HepG2 (cell line): ENCODE results near the gene PCNA. TPM values are rescaled to one million over a fixed set of nuclear protein-coding genes. Genes with fewer than 3 reads are reported as not detected.

Experiments
- EHMT2 ChIP-seq: fragments of 200-600 bp; sonication (generic); IDR thresholded peaks from 2 replicates; pipeline ENCODE4 v1.7.0; 2017; ENCODE audit warnings: antibody characterized with exemption, low read depth, low read length, borderline replicate concordance
- HNRNPH1 ChIP-seq: fragments of 200-400 bp; formaldehyde crosslinking; optimal IDR thresholded peaks from 2 replicates; pipeline ENCODE3; 2017; ENCODE audit warnings: mild to moderate bottlenecking, low read depth, low read length
- ISL2 ChIP-seq: sonication (generic); formaldehyde crosslinking; IDR thresholded peaks from 2 replicates; pipeline ENCODE4 v1.5.0; 2020; ENCODE audit warnings: missing genetic modification reagents
- MAF1 ChIP-seq: sonication (generic); formaldehyde crosslinking; IDR thresholded peaks from 2 replicates; pipeline ENCODE4 v1.5.0; 2020; ENCODE audit warnings: missing genetic modification reagents, borderline replicate concordance
- RARG ChIP-seq: sonication (generic); formaldehyde crosslinking; IDR thresholded peaks from 2 replicates; pipeline ENCODE4 v1.4.0; 2020; ENCODE audit warnings: low read depth, mild to moderate bottlenecking, missing genetic modification reagents
- REXO4 ChIP-seq: sonication (generic); formaldehyde crosslinking; IDR thresholded peaks from 2 replicates; pipeline ENCODE4 v1.8.0; 2022; ENCODE audit warnings: missing genetic modification reagents, mild to moderate bottlenecking, borderline replicate concordance
- SNAI1 ChIP-seq: sonication (generic); formaldehyde crosslinking; IDR thresholded peaks from 2 replicates; pipeline ENCODE4 v1.5.0; 2020; ENCODE audit warnings: mild to moderate bottlenecking, missing genetic modification reagents, borderline replicate concordance
- ZNF256 ChIP-seq: sonication (generic); formaldehyde crosslinking; conservative IDR thresholded peaks from 2 replicates; pipeline ENCODE4 v1.4.0; 2020; ENCODE audit warnings: missing genetic modification reagents
- ZNF33B ChIP-seq: sonication (generic); formaldehyde crosslinking; IDR thresholded peaks from 2 replicates; pipeline ENCODE4 v1.5.1; 2020; ENCODE audit warnings: mild to moderate bottlenecking, missing genetic modification reagents
- ZNF607 ChIP-seq: sonication (generic); formaldehyde crosslinking; IDR thresholded peaks from 2 replicates; pipeline ENCODE4 v1.5.1; 2020; ENCODE audit warnings: missing genetic modification reagents, mild to moderate bottlenecking, borderline replicate concordance
- ZNF616 ChIP-seq: sonication (generic); formaldehyde crosslinking; IDR thresholded peaks from 2 replicates; pipeline ENCODE4 v1.5.0; 2020; ENCODE audit warnings: low read depth, mild to moderate bottlenecking, missing genetic modification reagents
- ZNF724P ChIP-seq: sonication (generic); formaldehyde crosslinking; IDR thresholded peaks from 2 replicates; pipeline ENCODE4 v1.8.0; 2022; ENCODE audit warnings: missing genetic modification reagents, borderline replicate concordance
- polyA plus RNA-seq, 8 experiments: library from polyadenylated mRNA; depleted of rRNA in 3 of 8; stranded (reverse) in 7 of 8; unstranded in 1 of 8; fragments of >200 nt; fragmentation: Illumina TruSeq in 4 of 8; extraction: Trizol in 4 of 8; gene quantifications; 2 replicates each; pipeline versions ENCODE4 v1.2.1 to v1.2.3, GENCODE V29; 2011 to 2016; ENCODE audit warnings: low read depth in 4 of 8, missing spikeins in 1 of 8, mixed read lengths in 1 of 8; ENCODE audit not compliant: insufficient read depth in 1 of 8
- total RNA-seq, 5 experiments: library from RNA; depleted of rRNA; stranded (reverse); fragments of >200 nt; fragmentation: Illumina TruSeq; extraction: Trizol; gene quantifications; 2 replicates each; pipeline ENCODE4 v1.2.3, GENCODE V29; 2016; ENCODE audit warnings: low read depth in 1 of 5
- TF ChIP-seq, protein P1 (sequence below): sonication (generic); formaldehyde crosslinking; IDR thresholded peaks from 2 replicates; pipeline ENCODE4 v1.4.0; 2020; ENCODE audit warnings: mild to moderate bottlenecking, missing genetic modification reagents
- TF ChIP-seq, protein P2 (sequence below): sonication (generic); formaldehyde crosslinking; IDR thresholded peaks from 2 replicates; pipeline ENCODE4 v1.5.1; 2020; ENCODE audit warnings: mild to moderate bottlenecking, missing genetic modification reagents
- TF ChIP-seq, protein P3 (sequence below): sonication (generic); formaldehyde crosslinking; IDR thresholded peaks from 2 replicates; pipeline ENCODE4 v1.4.0; 2020; ENCODE audit warnings: mild to moderate bottlenecking, missing genetic modification reagents
- TF ChIP-seq, protein P4 (sequence below): sonication (generic); formaldehyde crosslinking; IDR thresholded peaks from 2 replicates; pipeline ENCODE4 v1.8.1; 2023; ENCODE audit warnings: missing genetic modification reagents, mild to moderate bottlenecking, borderline replicate concordance
- TF ChIP-seq, protein P5 (sequence below): sonication (generic); formaldehyde crosslinking; IDR thresholded peaks from 2 replicates; pipeline ENCODE4 v1.9.0; 2021; ENCODE audit warnings: missing genetic modification reagents, mild to moderate bottlenecking, borderline replicate concordance

Gene PCNA
- total and polyA plus RNA-seq, 2 of the 13 experiments (the other 11 are each of a cell fraction or from before 2014, with no cell fraction given) = 229 to 655 TPM

DNA sequence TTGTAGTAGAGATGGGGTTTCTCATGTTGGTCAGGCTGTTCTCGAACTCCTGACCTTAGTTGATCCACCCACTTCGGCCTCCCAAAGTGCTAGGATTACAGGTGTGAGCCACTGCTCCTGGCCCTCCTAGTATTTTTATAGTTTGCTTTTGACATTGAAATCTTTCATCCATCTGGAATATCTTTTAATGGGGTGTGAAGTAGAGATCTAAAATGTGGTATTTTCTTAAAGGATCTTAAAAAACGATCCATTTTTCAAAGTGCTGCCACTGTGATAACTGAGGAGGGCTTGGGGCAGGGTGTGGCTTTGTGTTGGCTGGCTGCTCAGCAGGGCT is 30.1 kb upstream of the PCNA start (continued):
- TF ChIP-seq EHMT2 = no peak
- TF ChIP-seq, protein P1, sequence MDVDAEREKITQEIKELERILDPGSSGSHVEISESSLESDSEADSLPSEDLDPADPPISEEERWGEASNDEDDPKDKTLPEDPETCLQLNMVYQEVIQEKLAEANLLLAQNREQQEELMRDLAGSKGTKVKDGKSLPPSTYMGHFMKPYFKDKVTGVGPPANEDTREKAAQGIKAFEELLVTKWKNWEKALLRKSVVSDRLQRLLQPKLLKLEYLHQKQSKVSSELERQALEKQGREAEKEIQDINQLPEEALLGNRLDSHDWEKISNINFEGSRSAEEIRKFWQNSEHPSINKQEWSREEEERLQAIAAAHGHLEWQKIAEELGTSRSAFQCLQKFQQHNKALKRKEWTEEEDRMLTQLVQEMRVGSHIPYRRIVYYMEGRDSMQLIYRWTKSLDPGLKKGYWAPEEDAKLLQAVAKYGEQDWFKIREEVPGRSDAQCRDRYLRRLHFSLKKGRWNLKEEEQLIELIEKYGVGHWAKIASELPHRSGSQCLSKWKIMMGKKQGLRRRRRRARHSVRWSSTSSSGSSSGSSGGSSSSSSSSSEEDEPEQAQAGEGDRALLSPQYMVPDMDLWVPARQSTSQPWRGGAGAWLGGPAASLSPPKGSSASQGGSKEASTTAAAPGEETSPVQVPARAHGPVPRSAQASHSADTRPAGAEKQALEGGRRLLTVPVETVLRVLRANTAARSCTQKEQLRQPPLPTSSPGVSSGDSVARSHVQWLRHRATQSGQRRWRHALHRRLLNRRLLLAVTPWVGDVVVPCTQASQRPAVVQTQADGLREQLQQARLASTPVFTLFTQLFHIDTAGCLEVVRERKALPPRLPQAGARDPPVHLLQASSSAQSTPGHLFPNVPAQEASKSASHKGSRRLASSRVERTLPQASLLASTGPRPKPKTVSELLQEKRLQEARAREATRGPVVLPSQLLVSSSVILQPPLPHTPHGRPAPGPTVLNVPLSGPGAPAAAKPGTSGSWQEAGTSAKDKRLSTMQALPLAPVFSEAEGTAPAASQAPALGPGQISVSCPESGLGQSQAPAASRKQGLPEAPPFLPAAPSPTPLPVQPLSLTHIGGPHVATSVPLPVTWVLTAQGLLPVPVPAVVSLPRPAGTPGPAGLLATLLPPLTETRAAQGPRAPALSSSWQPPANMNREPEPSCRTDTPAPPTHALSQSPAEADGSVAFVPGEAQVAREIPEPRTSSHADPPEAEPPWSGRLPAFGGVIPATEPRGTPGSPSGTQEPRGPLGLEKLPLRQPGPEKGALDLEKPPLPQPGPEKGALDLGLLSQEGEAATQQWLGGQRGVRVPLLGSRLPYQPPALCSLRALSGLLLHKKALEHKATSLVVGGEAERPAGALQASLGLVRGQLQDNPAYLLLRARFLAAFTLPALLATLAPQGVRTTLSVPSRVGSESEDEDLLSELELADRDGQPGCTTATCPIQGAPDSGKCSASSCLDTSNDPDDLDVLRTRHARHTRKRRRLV (CRISPR knock-in tag) = 0 out of 2 replicates have a peak, but pooled peaks have one; percentile 53
- TF ChIP-seq, protein P2, sequence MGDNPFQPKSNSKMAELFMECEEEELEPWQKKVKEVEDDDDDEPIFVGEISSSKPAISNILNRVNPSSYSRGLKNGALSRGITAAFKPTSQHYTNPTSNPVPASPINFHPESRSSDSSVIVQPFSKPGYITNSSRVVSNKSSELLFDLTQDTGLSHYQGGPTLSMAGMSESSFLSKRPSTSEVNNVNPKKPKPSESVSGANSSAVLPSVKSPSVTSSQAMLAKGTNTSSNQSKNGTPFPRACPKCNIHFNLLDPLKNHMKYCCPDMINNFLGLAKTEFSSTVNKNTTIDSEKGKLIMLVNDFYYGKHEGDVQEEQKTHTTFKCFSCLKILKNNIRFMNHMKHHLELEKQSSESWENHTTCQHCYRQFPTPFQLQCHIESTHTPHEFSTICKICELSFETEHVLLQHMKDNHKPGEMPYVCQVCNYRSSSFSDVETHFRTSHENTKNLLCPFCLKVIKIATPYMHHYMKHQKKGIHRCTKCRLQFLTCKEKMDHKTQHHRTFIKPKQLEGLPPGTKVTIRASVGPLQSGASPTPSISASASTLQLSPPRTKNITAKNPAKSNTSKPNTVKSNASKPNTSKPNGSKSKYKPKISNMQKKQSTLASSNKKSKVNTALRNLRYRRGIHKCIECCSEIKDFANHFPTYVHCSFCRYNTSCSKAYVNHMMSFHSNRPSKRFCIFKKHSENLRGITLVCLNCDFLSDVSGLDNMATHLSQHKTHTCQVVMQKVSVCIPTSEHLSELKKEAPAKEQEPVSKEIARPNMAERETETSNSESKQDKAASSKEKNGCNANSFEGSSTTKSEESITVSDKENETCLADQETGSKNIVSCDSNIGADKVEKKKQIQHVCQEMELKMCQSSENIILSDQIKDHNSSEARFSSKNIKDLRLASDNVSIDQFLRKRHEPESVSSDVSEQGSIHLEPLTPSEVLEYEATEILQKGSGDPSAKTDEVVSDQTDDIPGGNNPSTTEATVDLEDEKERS = no peak
- peak; percentile 78; the same call in 1 of the 2 replicates for TF ChIP-seq ZNF724P
- TF ChIP-seq RARG (CRISPR knock-in tag) = no peak
- TF ChIP-seq ZNF33B (CRISPR knock-in tag) = no peak
- TF ChIP-seq ISL2 (CRISPR knock-in tag) = 0 out of 2 replicates have a peak, but pooled peaks have one; percentile 3
- TF ChIP-seq ZNF607 (CRISPR knock-in tag) = peak; percentile 66; the same call in 1 of the 2 replicates
- TF ChIP-seq, protein P3, sequence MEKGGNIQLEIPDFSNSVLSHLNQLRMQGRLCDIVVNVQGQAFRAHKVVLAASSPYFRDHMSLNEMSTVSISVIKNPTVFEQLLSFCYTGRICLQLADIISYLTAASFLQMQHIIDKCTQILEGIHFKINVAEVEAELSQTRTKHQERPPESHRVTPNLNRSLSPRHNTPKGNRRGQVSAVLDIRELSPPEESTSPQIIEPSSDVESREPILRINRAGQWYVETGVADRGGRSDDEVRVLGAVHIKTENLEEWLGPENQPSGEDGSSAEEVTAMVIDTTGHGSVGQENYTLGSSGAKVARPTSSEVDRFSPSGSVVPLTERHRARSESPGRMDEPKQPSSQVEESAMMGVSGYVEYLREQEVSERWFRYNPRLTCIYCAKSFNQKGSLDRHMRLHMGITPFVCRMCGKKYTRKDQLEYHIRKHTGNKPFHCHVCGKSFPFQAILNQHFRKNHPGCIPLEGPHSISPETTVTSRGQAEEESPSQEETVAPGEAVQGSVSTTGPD (CRISPR knock-in tag) = 0 out of 2 replicates have a peak, but pooled peaks have one; percentile 45
- no peak for TF ChIP-seq HNRNPH1
- TF ChIP-seq, protein P4, sequence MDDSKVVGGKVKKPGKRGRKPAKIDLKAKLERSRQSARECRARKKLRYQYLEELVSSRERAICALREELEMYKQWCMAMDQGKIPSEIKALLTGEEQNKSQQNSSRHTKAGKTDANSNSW (CRISPR knock-in tag) = no peak
- TF ChIP-seq, protein P5, sequence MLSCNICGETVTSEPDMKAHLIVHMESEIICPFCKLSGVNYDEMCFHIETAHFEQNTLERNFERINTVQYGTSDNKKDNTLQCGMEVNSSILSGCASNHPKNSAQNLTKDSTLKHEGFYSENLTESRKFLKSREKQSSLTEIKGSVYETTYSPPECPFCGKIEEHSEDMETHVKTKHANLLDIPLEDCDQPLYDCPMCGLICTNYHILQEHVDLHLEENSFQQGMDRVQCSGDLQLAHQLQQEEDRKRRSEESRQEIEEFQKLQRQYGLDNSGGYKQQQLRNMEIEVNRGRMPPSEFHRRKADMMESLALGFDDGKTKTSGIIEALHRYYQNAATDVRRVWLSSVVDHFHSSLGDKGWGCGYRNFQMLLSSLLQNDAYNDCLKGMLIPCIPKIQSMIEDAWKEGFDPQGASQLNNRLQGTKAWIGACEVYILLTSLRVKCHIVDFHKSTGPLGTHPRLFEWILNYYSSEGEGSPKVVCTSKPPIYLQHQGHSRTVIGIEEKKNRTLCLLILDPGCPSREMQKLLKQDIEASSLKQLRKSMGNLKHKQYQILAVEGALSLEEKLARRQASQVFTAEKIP = no peak
- TF ChIP-seq SNAI1 = 0 out of 2 replicates have a peak, but pooled peaks have one; percentile 54
- TF ChIP-seq ZNF256 (CRISPR knock-in tag) = peak; percentile 63; the same call in 1 of the 2 replicates
- TF ChIP-seq MAF1 (CRISPR knock-in tag) = 0 out of 2 replicates have a peak, but pooled peaks have one; percentile 26
- TF ChIP-seq REXO4 (CRISPR knock-in tag) = no peak
- TF ChIP-seq ZNF616 (CRISPR knock-in tag) = 0 out of 2 replicates have a peak, but pooled peaks have one; percentile 3
